ENCODE measurements around the gene UPP2. TPM values are rescaled to one million over a fixed set of nuclear protein-coding genes. Genes with fewer than 3 reads are reported as not detected.

The UPP2 gene
- total and polyA plus RNA-seq, 2 donors (not counting 1 experiment from before 2014, with no cell fraction given), result not detected

DNA sequence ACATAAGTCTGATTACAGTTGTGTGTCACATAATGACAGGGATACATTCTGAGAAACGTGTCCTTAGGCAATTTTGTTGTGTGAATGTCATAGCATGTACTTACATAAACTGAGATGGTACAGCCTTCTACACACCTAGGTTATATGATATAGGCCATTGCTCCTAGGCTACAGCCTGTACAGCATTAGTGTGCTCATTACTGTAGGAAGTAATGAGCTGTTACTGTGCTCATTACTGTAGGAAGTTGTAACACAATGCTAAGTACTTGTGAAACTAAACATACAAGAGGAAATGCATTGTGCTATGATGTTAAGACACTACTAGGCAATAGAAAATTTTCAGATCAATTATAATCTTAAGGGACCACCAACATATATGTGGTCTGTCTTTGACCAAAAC lies 72.8 kb downstream of the UPP2 start:
- ATAC-seq (ENCODE audit: low read depth), result no peak
- H3K4me1 ChIP-seq (ENCODE audit: control insufficient read depth in 2 of 2, insufficient read depth in 2 of 2, low read length in 2 of 2), result no peaks in the 10 kb centered on the region
- no peaks in the 10 kb centered on the region for H3K9me3 ChIP-seq (ENCODE audit: control extremely low read depth in 1 of 3, control insufficient read depth in 2 of 3, insufficient read depth in 1 of 3, low read length in 2 of 3)
- TF ChIP-seq CTCF (IDR thresholded peaks at IDR 0.05), result no peak
- no peak for TF ChIP-seq EZH2 (IDR thresholded peaks at IDR 0.05; ENCODE audit: borderline replicate concordance, insufficient read depth, low read depth, low read length, poor library complexity, severe bottlenecking)
- peaks cover 0 to 5% (median 0%) of the 10 kb centered on the region in 4 experiments for H3K27me3 ChIP-seq (replicated peaks in 1 of 4; ENCODE audit: control extremely low read depth in 1 of 4, control insufficient read depth in 3 of 4, insufficient read depth in 4 of 4, low read length in 3 of 4)
- no peak overlapping the region for H3K4me3 ChIP-seq (ENCODE audit: control extremely low read depth in 1 of 5, extremely low read depth in 1 of 5, insufficient read depth in 1 of 5, low read depth in 2 of 5, low read length in 4 of 5)
- H2AFZ ChIP-seq (ENCODE audit: insufficient read depth, low read depth, low read length, poor library complexity, severe bottlenecking), result no peak overlapping the region
- Mint-ChIP-seq H3K4me1 (no peaks in the 10 kb centered on the region), H3K27ac (no peak overlapping the region), H3K4me3 (no peak overlapping the region), H3K9me3 (ENCODE audit: insufficient read depth) (no peaks in the 10 kb centered on the region), H3K27me3 (peaks cover 11% of the 10 kb centered on the region)
- H3K79me2 ChIP-seq (ENCODE audit: control insufficient read depth, insufficient read depth, low read length), result no peaks in the 10 kb centered on the region
- no peak overlapping the region for H3K9ac ChIP-seq (ENCODE audit: low read length)
- H3K4me2 ChIP-seq (replicated peaks; ENCODE audit: low read depth, low read length, poor library complexity, severe bottlenecking), result no peak overlapping the region
- intact Hi-C loops (cut with micrococcal nuclease), result no loop called here
- DNase-seq, result no peak
- H3K27ac ChIP-seq (ENCODE audit: low read length in 2 of 2), result no peak overlapping the region
- WGBS (ENCODE audit: insufficient coverage), result no CpG with 5 or more reads among the region's 1 CpG
- CTCF ChIA-PET, result interaction anchor here (0.8 to 0.9 kb wide), 2 partner anchors 8 to 580 kb away, joined by 3 read pairs; no protein-coding TSS in a partner anchor
- no peaks in the 10 kb centered on the region for H4K20me1 ChIP-seq (ENCODE audit: control insufficient read depth, insufficient read depth, low read length, poor library complexity, severe bottlenecking)
- POLR2A ChIA-PET, result interaction anchor here (0.6 kb wide), 1 partner anchor 781 kb away, joined by 4 read pairs; no protein-coding TSS in a partner anchor
- H3K36me3 ChIP-seq (replicated peaks in 1 of 2; ENCODE audit: control extremely low read depth in 1 of 2, control insufficient read depth in 1 of 2, extremely low read depth in 1 of 2, insufficient read depth in 2 of 2, low read length in 1 of 2), result no peaks in the 10 kb centered on the region

GRCh38 chr2:158174956-158175355 lies 73.3 kb downstream of the UPP2 start:
- Mint-ChIP-seq H3K27ac (no peak overlapping the region), H3K27me3 (peaks cover 11% of the 10 kb centered on the region), H3K9me3 (ENCODE audit: insufficient read depth) (no peaks in the 10 kb centered on the region), H3K4me1 (peaks cover 2% of the 10 kb centered on the region), H3K4me3 (no peak overlapping the region)
- TF ChIP-seq CTCF (IDR thresholded peaks at IDR 0.05), result no peak
- no peak for TF ChIP-seq EZH2 (IDR thresholded peaks at IDR 0.05; ENCODE audit: borderline replicate concordance, insufficient read depth, low read depth, low read length, poor library complexity, severe bottlenecking)
- no peaks in the 10 kb centered on the region for H3K9me3 ChIP-seq (ENCODE audit: control extremely low read depth in 1 of 3, control insufficient read depth in 2 of 3, insufficient read depth in 1 of 3, low read length in 2 of 3)
- no peaks in the 10 kb centered on the region for H3K36me3 ChIP-seq (replicated peaks in 1 of 2; ENCODE audit: control extremely low read depth in 1 of 2, control insufficient read depth in 1 of 2, extremely low read depth in 1 of 2, insufficient read depth in 2 of 2, low read length in 1 of 2)
- no peak overlapping the region for H3K9ac ChIP-seq (ENCODE audit: low read length)
- no peak overlapping the region for H2AFZ ChIP-seq (ENCODE audit: insufficient read depth, low read depth, low read length, poor library complexity, severe bottlenecking)
- H3K27me3 ChIP-seq (replicated peaks in 1 of 4; ENCODE audit: control extremely low read depth in 1 of 4, control insufficient read depth in 3 of 4, insufficient read depth in 4 of 4, low read length in 3 of 4), result peaks cover 0 to 5% (median 0%) of the 10 kb centered on the region in 4 experiments
- ChIA-PET POLR2A (interaction anchor here (0.6 kb wide), 1 partner anchor 780 kb away, joined by 4 read pairs; no protein-coding TSS in a partner anchor), CTCF (interaction anchor here (0.8 kb wide), 1 partner anchor 579 kb away, joined by 3 read pairs; no protein-coding TSS in a partner anchor)
- no peak overlapping the region for H3K4me2 ChIP-seq (replicated peaks; ENCODE audit: low read depth, low read length, poor library complexity, severe bottlenecking)
- intact Hi-C loops (cut with micrococcal nuclease), result no loop called here
- no peaks in the 10 kb centered on the region for H3K79me2 ChIP-seq (ENCODE audit: control insufficient read depth, insufficient read depth, low read length)
- H3K4me1 ChIP-seq (ENCODE audit: control insufficient read depth in 2 of 2, insufficient read depth in 2 of 2, low read length in 2 of 2), result peaks cover 0 to 3% of the 10 kb centered on the region in 2 donors
- no peak overlapping the region for H3K27ac ChIP-seq (ENCODE audit: low read length in 2 of 2)
- H4K20me1 ChIP-seq (ENCODE audit: control insufficient read depth, insufficient read depth, low read length, poor library complexity, severe bottlenecking), result no peaks in the 10 kb centered on the region
- 97% methylated on average over 4 of the region's 5 CpGs for whole genome bisulfite sequencing (ENCODE audit: insufficient coverage)
- no peak for ATAC-seq (ENCODE audit: low read depth)
- no peak overlapping the region for H3K4me3 ChIP-seq (ENCODE audit: control extremely low read depth in 1 of 5, extremely low read depth in 1 of 5, insufficient read depth in 1 of 5, low read depth in 2 of 5, low read length in 4 of 5)
- DNase-seq, result no peak
